Activated CD4-positive, alpha-beta T cell treated with anti-CD3 and anti-CD28 coated beads, Interleukin-2, Interleukin-6, amounts not matched to agents 100 ng/mL and 50 ng/mL, durations not matched to agents 16 hours and 8 hours (primary cell): Measurements from ENCODE around the gene RALB.

ENCODE experiments used
- DNase-seq: peaks from one replicate; pipeline ENCODE4 v3.0.0-alpha.2; 2020

RALB gene

DNA sequence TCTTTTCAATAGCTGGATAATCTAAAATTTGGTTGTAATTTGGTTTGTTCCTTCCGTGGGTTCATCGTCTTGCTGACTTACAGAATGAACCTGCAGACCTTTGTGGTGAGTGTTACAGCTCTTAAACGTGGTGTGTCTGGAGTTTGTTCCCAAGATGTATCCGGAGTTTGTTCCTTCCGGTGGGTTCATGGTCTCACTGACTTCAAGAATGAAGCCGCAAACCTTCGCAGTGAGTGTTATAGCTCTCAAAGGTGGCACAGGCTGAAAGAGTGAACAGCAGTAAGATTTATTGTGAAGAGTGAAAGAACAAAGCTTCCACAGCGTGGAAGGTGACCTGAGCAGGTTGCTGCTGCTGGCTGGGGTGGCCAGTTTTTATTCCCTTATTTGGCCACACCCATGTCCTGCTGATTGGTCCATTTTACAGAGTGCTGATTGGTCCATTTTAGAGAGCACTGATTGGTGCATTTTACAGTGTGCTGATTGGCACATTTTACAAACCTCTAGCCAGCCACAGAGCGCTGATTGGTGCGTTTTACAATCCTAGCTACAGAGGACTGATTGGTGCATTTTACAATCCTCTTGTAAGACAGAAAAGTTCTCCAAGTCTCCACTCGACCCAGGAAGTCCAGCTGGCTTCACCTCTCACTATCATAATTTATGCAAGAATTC is 16.6 kb downstream of the RALB start:
- no peak for DNase-seq

DNA sequence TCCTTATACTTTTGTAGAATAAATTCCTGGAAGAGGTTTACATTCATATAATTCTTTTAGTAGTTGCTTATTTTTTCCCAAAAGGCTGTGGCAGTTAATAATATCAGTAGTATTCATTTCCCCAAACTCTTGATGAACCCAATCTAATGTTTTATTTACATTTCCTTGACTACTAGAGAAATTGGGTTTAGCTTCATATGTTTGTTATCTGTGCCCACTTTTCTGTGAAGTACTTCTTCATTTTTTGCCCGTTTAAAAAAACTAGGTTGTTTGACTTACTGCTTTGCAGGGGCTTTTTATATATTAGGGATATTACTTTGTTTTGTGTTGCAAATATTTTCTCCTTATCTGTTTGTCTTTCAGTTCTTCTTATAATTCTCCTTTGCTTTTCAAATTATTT is 17.2 kb downstream of the RALB start:
- DNase-seq, result no peak

DNA sequence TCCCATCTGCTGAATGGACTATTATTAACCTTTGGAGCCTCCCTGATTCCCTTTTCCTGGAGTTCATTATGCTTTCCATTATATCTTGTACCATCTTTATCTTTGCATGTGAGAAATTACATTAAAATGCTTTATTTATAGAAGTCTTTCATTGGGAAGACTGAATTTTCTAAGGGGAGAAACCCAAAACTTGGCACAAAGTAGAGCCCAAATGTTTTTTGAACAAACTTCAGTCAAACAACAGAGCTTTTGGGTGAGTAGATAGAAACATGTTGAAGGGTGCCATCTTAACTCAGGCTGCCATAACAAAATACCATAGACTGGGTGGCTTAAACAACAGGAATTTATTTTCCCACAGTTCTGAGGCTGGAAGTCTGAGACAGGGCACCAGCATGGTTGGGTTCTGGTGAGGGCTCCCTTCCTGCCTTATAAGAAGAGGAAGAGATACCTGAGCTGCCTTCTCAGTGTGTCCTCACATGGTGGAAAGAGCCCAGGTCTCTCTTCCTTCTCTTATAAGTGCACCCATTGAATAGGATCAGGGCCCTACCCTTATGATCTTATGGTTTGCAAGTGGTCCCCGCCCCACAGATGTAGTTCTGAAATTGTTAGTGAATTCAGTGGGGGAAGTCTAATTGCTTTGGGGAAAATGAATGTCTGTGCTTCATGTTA is 19.2 kb downstream of the RALB start:
- DNase-seq, result no peak

DNA sequence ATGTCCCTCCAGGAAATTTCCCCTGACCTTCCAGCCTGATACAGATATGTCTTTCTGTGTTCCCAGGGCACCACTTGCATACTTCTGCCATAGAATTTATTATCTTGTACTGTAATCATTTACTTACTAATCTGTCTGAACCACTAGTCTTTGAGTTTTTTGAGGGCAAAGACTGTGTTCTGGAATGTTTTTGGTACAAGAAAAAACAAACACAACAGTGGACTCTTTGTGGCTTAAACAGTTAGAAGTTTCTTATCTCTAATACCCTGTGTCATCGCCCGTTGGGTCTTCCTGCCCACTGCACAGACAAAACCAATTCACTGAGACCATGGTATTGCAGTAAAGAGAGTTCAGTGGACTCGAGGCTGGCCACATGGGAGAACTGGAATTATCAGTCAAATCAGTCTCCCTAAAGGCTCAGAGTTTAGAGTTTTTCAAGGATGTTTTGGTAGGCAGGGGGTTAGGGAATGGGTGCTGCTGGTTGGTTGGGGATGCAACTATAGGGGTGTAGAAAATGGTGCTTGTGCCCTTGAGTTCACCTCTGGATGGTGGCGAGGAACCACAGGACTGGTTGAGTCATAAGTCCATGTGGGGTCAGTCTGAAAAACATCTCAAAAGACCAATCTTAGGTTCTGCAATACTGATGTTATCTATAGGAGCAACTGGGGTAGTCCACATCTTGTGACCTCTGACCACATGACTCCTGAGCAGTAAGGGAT is 20.3 kb downstream of the RALB start:
- no peak for DNase-seq

DNA sequence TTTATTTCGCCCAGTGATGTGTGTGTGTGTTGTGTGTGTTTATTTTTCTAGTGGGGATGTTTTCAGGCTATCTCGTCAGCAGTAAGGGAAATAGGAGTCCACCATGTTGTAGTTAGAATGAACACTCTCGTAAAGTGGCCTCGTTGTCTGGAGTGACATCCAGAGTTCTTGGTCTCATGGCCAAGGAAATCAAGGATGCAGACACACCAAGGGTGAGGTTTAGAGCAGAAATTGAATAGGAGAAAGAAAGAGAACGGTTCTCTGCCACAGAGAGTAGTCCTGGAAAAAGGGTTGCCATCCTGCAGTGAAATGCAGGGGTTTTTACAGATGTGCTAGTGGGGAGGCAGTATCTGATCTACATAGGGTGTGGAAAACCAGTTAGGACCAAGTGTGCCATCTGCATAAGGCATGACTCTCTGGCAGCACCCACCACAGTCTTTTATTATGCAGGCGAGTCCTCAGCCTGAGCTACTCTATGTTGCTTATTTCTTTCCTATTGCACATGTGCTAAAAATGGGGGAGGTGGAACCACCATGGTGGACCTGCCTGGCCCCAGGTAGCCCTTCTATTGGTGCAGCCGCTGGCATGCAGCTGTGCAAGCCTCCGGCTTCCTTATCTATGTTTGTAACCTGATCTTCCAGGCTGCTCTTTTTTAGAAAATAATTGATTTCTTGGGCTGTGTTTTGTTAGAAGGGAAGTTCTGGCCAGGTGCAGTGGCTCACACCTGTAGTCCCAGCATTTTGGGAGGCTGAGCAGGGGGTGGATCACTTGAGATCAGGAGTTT is 23.2 kb downstream of the RALB start:
- DNase-seq, result no peak

DNA sequence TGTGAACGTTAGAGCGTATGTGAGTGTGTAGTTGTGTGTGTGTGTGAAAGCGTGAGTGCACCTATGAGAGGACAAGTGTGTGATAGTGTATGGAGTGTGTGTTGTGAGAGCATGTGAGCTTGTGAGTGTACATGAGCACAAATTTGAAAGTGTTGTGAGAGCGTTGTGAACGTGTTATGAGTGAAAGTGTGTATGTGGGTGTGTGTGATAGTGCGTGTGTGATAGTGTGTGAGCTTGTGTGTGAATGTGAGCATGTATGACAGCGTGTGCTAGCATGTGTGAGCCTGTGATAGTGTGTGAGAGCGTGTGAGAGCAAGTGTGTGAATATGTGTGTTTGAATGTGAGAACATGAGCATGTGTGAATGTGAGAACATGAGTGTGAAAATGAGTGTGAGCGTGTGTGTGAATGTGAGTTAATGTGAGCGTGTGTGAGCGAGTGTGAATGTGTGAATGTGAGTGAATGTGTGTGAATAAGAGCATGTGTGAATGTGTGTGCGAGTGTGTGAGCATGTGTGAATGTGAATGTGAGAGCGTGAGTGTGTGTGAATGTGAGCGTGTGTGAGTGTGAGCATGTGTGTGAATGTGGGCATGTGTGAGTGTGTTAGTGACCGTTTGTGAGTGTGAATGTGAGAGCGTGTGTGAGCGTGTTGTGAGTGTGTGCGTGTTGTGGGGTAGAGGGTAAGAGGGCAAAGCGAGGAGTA is 25.0 kb downstream of the RALB start:
- no peak for DNase-seq

DNA sequence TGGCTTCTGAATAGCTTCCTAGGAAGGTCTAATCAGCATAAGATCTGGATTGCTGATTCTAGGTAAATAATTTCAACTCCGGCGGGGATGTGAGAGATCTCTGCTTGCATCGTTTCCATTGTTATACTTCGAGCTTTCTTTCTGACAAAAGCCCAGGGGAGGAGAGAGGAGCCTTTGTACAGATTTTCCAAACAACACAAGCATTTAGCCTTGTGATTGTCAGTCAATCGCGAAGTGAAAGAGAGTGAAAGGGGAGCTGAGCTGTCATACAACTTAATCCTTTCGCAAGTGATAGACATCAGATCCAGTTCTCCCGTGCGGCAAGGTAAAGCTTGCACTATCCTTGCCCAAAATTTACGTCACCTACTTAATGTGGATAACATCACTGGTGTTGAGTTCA is 26.2 kb downstream of the RALB start:
- DNase-seq, result no peak

DNA sequence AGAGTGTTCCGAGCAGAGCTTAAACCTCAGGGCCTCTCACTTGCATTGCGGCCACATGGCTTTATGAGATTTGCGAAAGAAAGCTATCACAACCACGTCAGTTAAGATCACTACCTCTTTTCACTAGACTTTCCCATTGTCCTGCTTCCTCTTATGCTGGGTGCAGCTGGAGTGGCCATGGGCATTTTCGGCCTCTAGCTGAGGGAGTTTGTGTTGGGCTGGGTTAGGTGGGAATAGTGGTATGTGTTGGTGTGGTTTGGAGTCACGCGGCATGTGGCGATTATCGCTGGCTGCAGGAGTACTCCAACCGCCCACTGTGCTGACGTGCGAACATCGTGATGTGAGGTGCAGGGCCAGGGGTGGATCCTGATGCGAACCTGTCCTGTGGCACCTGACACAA is 27.1 kb downstream of the RALB start:
- DNase-seq, result no peak

DNA sequence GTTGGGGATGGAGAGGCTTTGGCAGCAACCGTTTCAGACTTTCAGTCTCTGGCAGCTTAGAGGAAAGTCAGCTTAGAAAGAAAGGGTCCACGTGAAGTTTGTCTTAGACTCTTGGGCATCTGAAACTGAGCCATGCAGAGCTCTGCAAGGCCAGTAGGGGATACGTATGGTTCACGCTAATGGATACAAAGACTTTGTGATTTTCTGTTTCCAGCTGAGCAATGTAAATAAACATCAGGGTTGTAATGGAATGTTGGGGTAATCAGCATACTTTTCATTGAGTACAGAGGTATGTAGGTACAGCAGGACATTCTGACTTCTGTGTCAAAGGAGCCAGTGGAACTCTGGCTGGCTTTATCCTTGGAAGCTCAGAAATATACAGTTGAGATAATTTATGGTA is 31.0 kb downstream of the RALB start:
- DNase-seq, result no peak

DNA sequence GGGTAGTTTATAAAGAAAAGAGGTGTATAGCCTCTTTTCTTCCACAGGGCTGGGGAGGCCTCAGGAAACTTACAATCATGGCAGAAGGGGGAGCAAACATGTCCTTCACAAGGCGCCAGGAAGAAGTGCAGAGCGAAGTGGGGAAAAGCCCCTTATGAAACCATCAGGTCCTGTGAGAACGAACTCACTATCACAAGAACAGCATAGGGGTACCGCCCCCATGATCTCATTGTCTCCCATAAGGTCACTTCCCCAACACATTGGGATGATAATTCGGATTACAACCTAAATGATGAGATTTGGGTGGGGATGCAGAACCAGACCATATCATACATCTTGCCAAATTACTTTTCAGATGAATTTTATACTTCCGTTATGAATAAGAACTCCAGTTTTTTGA is 32.4 kb downstream of the RALB start:
- no peak for DNase-seq

DNA sequence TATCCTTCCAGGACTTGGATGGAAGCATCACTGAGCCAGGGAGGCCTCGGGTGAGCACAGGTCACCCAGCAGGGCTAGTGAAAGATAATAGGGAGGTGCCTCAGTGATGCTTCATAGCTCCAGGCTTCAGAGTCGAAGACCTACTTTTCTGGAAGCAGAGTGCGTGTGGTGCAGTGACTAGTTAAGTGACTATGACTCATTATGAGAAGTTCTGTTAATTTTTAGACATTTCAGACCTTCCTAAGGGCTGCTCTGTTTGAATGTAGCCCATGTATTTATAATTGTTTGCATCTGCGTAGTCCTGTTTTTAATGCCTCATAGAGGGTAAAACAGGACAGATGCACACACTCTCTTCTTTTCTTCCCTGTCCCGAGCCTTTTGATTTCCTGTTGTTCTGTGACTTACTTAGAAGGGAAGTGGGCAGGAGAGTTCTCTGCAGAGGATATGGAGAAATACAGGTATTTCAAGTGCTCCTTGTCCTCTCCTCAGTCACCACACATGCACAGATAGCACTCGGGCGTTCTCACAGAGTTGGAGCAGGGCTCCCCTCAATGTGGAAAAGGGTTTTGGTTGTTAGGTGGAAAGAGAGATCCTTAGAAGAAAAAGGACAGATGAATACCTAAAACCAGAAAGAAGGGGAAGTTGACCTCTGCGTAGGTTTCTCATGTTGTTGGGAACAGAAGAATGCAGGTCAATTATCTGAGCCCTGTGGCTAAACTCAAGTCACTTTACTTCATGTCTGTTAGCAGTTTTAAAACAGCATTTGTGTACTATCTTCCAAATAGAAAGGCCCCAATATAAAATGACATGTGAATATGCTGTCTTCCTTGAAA is 34.7 kb downstream of the RALB start:
- DNase-seq, result peak; percentile 86

DNA sequence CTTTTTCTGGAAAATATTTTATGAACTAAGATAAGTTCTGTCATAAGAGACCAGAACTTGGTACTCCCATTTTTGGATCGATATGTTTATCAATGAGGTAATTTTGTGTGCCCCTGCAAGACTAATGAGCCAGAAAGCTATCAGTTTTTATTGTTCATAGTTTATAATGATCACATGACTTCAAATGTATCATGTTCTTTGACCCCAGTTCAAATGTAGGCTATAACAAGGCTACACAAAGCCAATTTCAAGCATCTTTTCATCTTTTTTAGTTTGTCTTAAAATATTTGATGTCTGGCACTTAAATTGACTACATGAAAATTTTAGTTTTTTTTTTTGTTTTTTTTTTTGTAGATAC is 35.3 kb downstream of the RALB start:
- DNase-seq, result no peak

DNA sequence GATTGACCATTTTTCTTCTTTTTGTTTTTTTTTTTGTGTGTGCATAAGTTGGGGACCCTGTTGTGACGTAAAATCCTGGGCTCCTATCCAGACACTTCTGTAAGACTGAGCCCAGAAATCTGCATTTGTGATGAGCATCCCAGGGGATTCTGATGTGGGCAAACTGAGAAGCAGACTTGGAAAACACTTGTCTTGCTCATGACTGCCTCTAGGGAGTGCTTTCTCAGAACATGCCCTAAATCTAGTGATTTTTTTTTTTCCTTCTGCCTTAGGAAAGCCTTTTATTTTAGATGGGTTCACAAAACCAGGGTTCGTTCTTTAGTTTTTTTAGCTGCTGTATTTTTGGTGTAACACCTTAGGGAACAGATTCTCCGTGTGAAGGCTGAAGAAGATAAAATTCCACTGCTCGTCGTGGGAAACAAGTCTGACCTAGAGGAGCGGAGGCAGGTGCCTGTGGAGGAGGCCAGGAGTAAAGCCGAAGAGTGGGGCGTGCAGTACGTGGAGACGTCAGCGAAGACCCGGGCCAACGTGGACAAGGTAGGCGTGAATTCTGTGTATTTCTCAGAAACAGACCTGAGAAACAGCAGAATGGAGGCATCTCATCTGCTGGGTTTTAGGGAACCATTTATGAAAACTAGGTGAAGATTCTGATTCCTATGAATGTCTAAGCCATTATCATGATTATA is 36.7 kb downstream of the RALB start:
- DNase-seq, result no peak

DNA sequence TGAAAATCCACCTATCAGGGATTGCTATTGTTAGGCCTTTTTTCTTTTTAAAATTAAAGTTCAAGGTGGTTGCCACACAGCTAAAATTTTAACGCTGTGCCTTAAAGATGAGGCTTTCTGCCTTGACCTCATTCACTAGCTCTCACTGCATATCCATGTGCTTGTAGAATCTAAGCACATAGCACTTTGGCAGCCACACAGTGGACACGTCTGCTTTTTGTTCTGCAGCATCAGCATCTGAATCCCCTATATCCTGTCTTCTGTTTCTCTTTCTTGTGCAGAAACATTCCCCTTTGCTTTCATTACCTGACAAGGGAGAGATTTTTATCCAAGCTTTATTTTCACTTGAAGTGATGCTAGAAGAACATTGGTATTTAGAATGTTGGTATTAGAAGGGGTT is 38.1 kb downstream of the RALB start:
- DNase-seq, result no peak

DNA sequence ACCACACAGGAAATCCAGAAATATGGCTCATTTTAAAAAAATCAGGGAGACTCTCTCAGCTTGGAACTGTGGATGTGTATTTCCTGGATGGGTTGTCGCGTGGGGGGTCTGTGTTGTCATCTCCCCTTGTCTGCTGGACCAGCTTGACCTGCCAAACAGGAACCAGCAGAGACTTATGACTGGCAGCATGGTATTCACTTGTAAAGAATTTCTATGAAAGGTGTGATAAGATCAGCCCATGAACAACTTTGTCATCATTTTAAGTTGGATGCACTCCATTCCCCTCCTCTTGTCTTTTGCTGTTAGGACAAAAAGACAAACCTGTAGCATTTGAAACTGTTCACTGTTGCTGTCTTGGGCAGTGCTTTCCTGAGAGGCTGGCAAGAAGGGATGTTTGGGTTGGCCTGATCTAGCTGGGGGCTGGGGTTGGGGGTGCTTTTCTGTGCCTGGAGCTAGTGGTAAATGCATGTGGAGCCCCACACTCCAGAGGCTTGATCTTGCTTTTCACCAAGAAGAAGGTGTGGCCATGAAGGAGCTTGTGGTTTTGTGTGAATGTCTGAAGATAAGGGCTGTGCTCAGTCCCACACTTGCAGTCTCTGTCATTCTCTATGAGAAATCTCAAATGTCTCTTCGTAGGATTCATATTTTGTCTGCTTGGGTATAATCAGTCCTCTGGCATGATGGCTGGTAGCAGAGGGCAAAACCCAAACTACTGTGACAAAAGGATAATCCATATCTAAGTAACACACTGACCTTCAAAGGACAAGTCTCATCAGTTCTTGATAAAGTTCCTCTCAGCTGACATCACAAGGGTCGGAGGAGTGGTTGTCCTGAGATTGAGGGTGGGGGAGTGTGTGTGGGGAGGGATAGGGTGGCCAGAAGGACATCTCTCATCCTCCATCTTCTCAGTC is 39.0 kb downstream of the RALB start:
- peak; percentile 25 for DNase-seq

DNA sequence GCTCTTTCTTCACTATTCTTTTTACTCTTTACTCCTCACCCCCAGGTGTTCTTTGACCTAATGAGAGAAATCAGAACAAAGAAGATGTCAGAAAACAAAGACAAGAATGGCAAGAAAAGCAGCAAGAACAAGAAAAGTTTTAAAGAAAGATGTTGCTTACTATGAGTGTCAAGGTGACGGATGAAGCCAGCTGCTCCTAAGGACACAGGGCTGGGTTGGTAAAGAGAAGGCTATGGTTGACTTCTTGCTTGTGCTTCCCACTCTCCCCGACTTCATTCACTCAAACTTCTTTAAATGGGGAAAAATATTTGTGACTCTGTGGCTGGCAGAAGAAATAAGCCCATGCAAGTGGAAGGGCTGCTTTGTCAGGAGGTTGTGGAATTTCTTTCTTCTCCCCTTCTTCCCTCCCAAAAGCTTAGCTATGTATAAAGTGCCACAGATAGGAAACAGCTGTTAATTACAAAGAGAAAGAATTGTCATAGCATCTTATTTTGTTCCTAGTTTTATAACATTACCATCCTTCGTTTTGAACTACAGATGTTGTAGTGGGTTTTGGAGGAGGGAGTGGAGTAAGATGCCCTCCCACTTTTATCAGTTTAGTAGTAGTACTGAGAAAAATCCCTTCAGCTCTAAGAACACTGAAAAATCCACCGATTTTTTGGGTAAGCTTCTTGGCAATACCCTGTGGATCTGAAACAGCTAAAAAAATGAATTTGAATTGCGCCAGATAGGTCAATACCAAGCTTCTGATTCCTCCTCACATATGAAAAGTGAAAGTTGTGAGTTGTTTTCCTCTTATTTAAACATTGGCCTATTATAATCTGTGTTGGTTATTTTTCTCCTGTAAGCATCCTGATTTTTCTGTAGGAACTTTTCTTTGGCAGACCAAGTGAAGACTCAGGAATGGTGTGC is 40.7 kb downstream of the RALB start:
- no peak for DNase-seq

DNA sequence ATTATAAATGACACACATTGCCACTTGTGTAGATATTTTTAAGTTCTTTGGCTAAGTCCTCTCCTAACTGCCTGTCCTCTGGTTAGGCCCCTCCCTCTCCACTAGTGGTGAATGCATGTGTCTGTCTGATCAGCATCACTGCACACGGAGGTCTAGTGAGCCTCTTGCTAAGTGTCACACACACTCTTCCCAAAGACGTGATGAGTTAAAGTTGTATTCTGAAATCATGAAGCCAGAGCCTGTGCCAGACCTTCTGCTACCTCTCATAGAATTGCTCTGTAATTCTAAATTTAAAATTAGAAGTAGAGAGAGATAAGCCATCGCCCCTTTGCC is 41.3 kb downstream of the RALB start:
- DNase-seq, result no peak

DNA sequence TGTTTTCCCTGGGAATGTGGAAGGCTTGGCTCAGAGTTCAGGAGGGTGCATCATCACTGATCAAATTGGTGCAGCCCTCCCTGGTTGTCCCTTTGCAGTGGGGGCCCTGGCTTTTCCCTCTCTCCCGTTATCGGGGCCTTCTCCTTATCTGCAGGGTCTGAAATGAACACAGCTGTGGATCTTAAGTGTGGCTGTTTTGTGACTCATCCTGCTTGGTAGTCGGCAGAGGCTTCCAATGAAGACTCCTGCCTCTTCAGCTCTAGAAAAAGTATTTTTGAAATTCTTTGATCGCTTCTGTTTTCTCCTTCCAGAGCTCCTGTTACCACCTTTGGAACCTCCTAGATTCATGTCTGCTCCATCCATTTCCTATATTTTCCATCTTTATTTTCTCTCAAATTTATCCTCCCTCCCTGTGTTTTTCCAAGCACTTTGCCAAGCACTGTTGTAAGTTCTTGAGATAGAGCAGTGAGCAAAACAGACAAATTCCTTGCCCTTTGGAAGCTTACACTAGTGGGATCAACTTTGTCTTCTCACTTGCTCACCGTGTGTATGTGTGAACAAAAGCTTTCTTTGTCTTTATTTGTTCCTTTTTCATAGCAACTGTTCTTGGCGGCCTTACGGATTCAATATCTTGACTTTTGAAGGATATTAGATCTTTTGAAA is 45.7 kb downstream of the RALB start:
- DNase-seq, result no peak

DNA sequence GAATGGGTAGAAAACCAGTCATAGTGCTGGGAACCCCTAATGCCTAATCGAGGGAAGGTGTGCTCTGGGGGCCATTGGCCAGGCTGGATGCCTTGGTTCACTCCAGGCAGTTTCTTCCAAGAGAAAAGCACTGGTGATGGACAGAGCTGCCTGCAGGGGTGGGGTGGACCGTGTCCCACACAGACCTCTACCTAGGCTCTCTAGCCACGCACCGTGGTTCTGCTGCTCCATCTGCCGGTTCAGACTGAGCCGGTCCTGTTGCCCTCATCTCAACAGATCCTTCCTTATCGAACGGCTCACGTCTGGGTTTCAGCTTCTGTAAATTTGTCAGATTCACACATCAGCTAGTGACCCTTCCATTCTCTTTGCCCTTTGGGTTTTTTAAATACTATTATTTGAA is 46.4 kb downstream of the RALB start:
- no peak for DNase-seq
